Stimulated activated CD4-positive, alpha-beta T cell treated with anti-CD3 and anti-CD28 coated beads, Interleukin-4, amount 100 ng/mL, for 4 hours (primary cell): ENCODE results near the gene ZNF558.
"Not testable (repeated sequence)": the region's sequence is repeated elsewhere in the genome, so short reads cannot be mapped to it uniquely, and the experiment has no call there.

Experiments used
- DNase-seq, 2 experiments: peaks; one replicate each; pipeline ENCODE4 v3.0.0-alpha.2; 2020

ZNF558 gene

GRCh38 chr19:8773587-8773986, 58.5 kb downstream of the ZNF558 start:
- DNase-seq = not testable (repeated sequence)

- not testable (repeated sequence) for DNase-seq
Observed at GRCh38 chr19:8769265-8769664, 62.8 kb downstream of the ZNF558 start.

- DNase-seq = not testable (repeated sequence)
Observed at GRCh38 chr19:8767257-8767656, 64.8 kb downstream of the ZNF558 start.
